Activated naive CD8-positive, alpha-beta T cell treated with anti-CD3 and anti-CD28 coated beads, Interleukin-2, amount 50 U/mL, for 16 hours (primary cell): Measurements from ENCODE around the gene PLA2G12B.
"Not testable (repeated sequence)": the region's sequence is repeated elsewhere in the genome, so short reads cannot be mapped to it uniquely, and the experiment has no call there.

Experiments used
- DNase-seq: peaks from one replicate; pipeline ENCODE4 v3.0.0-alpha.2; 2020; ENCODE audit warnings: low read depth, low spot score

Gene PLA2G12B, protein sequence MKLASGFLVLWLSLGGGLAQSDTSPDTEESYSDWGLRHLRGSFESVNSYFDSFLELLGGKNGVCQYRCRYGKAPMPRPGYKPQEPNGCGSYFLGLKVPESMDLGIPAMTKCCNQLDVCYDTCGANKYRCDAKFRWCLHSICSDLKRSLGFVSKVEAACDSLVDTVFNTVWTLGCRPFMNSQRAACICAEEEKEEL

DNA sequence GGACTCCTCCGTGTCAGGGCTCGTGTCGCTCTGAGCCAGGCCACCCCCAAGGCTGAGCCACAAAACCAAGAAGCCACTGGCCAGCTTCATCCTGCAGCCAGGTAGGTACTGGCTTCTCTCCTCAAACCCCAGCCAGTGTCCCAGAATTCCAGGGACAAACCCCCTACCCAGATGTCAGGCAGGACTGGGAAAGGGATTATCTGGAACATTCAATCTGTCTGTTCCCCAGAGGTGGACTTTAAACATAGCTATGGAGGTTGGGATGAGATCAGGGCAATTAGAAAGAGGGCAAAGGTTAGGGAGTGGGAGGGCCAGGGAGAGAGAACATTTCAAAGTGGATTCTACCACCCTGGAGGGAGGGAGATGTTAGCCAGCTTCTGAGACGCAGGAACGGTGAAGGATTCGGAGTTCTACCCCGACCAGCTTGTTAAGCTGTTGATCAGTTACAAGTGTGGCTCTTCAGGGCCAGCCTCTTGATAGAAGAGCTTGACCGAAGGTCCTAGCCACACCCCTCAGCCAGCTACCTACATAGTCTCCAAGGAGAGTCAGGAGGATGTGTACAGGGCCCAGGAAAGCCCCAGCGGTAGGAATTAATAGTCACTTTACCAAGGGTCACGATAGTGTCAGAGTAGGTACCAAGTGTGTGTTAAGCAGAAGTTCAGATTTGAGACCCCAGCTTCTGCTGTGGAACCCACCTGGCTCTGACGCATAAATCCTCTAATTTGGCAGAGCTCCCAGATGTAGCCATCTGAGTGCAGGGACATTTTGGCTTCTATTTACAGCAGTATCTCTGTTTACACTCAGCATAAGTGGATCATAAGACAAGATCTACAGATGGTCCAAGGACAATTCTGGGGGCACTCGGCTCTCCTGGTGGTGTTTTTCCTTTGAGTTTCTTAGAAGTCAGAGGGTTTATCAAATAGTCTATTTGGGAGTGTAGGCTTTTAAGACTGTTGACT, at the start of gene PLA2G12B:
TSS of gene PLA2G12B (minus strand) at position 211 of the 959 bp plus-strand sequence. CDS start at position 90, 121 bp downstream.
- no peak for DNase-seq

DNA sequence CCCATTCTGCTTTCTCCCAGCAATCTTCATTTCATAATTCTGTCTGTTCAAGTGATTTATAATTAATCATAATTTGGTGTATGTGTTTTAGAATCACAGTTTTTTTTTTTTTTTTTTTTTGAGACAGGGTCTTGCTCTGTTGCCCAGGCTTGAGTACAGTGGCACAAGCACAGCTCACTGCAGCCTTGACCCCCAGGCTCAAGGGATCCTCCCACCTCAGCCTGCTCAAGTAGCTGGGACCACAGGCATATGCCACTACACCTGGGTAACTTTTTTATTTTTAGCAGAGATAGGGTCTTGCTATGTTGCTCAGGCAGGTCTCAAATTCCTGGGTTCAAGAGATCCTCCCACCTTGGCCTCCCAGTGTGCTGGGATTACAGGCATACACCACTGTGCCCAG, 49.2 kb upstream of the PLA2G12B start:
- DNase-seq: no peak

DNA sequence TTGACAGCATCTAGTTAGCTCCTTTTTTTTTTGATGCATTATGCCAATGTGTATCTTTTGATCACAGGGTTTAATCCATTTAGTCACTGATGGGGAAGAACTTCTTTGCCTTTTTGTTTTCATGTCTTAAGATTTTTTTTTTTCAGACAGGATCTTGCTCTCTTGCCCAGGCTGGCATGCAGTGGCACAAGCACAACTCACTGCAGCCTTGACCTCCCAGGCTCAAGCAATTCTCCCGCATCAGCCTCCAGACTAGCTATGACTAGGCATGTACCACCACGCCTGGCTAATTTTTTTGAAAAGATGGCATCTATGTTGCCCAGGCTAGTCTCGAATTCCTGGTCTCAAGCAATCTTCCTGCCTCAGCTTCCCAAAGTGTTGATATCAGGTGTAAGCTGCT, 46.4 kb upstream of the PLA2G12B start:
- DNase-seq: no peak

DNA sequence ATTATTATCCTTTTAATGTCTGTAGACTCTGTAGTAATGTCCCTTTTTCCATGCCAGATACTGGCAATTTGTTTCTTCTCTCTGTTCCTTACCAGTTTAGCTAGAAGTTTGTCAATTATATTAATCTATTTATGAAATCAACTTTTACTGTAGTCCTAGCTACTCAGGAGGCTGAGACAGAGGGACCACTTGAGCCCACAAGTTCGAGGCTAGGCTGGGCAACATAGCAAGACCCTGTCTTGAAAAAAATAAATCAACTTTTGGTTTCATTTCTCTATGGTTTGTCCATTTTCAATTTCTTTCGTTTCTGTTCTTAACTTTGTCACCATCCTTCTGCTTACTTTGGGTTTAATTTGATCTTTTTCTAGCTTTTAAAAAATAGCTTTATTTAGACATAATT, 42.5 kb upstream of the PLA2G12B start:
- no peak for DNase-seq

DNA sequence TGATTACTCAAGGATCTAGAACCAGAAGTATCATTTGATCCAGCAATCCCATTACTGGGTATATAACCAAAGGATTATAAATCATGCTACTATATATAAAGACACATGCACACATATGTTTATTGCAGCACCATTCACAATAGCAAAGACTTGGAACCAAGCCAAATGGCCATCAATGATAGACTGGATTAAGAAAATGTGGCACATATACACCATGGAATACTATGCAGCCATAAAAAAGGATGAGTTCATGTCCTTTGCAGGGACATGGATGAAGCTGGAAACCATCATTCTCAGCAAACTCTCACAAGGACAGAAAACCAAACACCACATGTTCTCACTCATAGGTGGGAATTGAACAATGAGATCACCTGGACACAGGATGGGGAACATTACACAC, 40.9 kb upstream of the PLA2G12B start:
- not testable (repeated sequence) for DNase-seq

DNA sequence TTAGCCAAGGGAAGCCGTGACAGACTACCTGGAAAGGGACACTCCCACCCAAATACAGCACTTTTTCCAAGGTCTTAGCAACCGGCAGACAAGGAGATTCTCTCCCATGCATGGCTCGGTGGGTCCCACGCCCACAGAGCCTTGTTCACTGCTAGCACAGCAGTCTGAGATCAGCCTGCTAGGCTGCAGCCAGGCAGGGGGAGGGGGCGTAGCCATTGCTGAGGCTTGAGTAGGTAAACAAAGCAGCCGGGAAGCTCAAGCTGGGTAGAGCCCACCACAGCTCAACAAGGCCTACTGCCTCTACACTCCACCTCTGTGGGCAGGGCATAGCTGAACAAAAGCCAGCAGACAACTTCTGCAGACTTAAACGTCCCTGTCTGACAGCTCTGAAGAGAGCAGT, 35.2 kb upstream of the PLA2G12B start:
- not testable (repeated sequence) for DNase-seq

DNA sequence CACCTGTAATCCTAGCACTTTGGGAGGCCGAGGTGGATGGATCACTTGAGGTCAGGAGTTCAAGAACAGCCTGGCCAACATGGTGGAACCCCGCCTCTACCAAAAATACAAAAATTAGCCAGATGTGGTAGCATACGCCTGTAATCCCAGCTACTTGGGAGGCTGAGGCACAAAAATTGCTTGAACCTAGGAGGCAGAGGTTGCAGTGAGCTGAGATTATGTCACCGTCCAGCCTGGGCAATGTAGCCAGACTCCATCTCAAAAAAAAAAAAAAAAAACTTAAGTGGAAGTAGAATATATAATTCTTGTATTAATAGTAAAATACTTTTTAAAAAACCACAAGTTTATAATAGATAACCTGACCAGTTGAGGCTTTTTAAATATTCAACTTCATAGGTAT, 30.0 kb upstream of the PLA2G12B start:
- DNase-seq: not testable (repeated sequence)

DNA sequence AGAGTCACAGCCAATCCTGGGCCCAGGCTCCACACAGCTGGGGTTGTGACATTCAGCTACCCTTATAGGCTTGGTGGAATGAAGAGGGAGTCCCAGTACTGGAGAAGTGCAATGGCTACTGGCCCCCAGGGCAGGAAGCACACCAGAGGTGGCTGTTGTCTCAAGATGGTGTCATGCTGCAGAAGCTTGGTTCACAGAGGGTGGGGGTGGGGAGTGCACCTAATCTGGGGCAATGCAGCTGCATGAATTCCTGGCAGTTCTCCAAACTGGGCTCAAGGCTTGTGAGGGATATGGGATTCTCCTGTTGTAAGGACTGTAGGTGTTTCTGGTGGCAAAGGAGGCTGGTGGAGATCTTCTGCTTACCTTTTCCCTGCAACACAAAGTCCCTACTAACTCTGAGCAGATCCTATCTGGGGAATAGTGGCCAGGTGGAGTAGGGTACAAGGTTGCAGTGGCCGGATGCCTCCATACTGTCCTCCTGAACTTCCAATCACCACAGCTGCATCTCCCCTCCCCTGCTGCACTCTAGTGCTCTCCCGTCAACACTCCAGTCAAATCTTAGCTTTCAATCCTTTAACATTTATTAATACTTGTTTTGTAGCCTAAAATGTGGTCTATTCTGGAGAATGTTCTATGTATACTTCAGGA, 27.4 kb upstream of the PLA2G12B start:
- no peak for DNase-seq

DNA sequence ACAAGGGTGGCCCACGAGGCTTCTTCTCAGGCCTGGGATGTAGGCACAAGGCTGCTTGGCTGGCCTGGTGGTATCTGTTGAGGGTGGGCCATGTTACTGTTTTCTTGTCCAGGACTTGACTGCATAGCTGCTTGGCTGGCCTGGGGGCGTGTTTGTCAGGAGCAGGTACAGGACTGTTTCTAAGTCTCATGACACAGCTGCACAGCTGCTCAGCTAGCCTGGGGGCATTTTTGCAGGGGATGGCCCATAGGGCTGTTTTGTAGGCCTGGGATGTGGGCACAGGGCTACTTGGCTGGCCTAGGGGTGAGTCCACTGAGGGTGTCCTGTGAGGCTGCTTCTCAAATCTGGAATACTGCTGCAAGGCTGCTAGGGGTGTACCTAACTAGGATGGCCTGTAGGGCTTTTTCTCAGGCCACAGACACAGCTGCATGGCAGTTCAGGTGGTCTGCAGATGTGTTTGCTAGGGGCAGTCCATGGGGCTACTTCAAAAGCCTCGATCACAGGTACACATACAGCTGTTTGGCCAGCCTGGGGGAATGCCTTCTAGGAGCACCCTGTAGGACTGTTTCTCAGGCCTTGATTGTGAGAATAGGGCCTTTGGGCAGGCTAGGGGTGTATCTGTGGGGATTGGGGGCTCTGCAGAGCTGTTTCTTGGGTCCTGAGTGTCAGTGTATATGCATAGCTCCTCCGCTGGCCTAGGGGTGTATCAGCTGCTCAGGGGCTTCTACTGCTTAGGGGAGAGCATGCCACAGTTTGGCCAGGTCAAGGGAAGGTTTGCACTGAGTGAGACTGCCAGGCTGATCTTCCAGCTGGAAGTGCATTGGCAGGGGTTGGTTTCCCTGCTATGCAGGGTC, 26.6 kb upstream of the PLA2G12B start:
- no peak for DNase-seq

DNA sequence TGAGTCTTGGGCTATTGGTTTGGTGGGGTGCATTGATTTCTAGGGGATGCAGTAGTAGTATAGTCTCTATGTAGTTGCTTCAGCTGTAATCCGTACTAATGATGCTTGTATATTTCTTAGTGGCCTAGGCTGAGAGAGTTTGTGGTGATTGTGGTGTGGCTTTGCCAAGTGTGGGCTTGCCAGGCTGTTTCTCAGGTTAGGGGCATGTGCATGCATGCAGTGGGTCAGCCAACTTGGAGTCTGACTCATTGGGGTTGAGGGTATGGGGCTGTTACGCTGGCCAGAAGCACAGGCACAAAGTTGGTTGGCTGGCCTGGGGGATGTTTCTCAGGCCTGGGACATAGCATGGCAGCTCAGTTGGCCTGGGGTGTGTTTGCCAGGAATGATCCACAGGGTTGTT, 25.7 kb upstream of the PLA2G12B start:
- no peak for DNase-seq

DNA sequence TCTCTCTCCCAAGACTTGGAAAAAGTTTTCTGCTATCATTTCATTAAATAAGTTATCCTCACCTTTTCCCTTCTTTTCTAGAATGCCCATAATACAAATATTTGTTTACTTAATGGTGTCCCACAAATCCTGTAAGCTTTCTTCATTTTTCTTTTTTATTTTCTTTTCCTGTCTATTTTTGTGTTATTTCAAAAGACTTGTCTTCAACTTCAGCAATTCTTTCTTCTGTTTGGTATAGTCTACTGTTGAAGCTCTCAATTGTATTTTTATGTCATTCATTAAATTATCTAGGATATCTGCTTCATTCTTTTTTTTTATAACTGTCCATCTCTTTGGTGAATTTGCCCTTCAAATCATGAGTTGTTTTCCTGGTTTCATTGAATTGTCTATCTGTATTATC, 25.1 kb upstream of the PLA2G12B start:
- DNase-seq: no peak

DNA sequence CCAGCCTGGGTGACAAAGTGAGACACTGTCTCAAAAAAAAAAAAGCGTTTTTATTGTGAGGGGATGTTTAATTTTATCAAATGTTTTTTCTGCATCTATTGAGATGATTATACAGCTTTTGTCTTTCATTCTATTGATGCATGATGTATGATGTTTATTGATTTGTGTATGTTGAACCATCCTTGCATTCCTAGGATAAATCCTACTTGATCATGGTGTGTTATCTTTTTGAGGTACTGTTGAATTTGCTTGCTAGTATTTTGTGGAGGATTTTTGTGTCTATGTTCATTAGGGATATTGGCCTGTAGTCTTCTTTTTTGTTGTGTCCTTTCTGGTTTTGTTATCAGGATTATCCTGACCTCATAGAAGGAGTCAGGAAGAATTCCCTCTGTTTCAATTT, 22.3 kb upstream of the PLA2G12B start:
- no peak for DNase-seq

DNA sequence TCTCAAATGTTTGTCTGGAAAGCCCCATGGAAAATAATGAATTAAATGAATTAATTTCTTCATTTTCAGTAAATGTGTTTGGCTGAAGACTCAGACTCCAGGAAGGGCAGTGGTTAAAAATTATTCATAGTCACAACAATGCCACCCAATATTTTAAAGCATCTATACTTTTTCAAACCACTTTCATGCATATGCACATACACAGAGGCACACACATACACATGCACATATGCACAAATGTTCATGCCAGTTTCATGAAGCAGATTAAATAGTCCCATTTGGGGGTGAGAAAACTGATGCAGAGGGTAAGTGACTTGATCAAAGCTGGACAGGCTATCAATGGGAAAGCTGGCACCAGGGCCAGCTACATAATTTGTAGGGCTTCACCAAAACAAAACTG, 1.4 kb upstream of the PLA2G12B start:
- no peak for DNase-seq

DNA sequence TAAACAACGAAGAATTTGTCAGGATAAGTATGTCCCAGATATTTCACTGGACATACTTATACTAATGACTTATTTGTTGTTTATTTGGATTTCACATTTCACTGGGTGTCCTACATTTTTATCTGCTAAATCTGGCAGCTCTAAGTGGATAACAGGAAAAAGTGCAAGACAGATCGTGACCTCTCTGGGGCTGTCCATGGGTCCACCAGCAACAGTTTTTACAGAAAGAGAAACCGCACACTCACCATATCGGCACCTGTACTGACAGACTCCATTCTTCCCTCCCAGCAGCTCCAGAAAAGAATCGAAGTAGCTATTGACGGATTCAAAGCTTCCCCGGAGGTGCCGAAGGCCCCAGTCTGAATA, 393 bp downstream of the PLA2G12B start:
- no peak for DNase-seq

DNA sequence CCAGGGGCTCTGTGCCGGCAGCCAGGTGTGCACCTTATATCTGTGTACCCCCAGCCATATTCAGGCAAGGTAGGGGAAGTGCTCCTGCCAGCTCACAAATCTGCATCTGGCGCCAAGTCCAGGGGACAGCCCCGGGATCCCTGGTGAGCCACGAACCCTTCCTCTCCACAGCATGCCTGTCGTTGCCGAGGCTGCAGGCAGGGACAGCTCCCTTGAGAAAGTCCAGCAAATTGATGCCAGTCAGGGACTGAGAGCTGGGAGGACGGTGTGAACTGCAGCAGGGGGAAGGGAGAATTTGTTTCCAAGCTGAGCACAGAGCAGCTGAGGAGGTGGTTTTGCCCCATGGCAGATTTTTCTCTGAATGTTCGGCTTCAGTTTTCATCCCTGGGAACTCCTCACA, 919 bp downstream of the PLA2G12B start:
- DNase-seq: no peak

DNA sequence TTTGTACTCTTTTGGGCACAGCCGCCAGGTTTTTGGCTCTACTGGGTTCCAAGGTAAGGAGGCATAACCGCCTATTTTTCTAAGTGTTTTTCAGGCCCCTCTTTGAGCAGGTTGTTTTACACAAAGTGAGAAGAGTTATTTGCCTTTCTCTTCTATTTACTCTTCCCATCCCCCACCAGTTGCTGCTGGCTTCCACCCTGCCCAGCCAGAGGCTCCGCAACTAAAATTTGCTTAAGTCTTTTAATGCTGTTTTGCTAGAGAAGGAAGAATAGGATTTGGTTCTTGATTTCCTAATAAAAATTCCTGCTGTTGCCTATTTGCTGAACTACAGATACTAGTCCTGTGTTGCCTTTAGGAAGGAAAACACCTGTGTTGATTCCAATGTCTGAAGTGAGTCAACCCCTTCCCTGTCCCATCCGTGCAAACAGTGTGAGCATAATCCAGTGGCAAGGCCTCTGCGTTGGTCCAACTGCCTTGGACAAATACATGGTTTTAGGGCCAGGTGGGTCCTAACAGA, 1.9 kb downstream of the PLA2G12B start:
- no peak for DNase-seq

DNA sequence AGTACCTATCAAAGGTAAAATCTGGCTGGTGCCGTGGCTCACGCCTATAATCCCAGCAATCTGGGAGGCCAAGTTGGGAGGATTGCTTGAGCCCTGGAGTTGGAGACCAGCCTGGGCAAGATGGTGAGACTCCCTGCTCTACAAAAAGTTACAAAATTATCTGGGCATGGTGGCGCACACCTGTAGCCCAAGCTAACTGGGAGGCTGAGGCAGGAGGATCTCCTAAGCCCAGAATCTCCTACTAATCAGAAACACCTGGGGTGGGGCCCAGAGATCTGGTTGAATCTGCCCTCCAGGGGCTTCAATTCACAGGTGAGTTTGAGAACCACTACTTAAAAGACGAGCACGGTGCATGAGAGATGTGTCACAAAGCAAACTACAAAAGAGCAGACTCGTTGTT, 2.4 kb downstream of the PLA2G12B start:
- no peak for DNase-seq

DNA sequence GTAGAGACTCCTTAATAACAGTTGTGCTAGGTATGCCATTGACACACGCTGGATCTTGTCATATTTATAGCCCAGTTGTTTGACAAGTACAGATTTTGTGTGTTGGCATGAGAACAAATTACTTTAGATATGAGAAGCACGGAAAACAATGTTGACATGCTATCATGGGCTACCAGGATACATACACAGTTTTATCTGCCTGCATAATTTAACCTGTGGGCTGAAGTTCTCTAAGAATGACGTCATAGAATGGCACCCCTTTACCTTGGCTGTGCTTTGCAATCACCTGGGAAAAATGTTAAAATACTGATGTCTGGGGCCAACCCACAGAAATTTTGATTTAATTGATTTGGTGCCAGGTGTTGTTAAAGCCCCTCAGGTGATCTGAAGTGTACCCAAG, 2.8 kb downstream of the PLA2G12B start:
- no peak for DNase-seq

DNA sequence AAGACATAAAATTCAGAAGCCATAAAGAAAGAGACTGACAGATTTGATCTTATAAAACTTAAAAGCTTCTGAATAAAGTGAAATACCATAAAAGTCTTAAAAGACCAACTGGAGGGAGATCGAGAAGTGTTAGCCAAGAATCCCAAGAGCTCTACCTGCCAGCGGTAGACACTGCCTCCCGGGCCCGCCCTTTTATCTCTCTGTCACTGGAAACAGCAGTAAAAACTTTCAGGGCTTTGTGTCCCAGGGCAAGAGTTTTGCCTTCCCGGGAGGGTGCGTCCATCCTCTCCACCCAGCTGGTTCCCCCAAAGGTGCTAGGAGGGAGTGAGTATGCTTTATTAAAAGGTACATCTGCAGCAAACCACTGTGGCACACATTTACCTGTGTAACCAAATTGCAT, 5.8 kb downstream of the PLA2G12B start:
- no peak for DNase-seq

DNA sequence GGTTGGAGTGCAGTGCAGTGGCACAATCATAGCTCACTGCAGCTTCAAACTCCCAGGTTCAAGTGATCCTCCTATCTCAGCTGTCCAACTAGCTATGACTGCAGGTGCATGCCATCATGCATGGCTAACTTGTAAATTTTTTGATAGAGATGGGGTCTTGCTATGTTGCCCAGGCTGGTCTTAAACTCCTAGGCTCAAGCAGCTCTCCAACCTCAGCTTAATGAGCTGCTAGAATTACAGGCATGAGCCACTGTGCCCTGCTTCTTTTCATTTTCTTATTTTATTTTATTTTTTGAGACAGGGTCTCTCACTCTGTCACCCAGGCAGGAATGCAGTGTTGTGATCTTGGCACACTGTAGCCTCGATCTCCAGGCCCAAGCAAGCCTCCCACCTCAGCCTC, 7.6 kb downstream of the PLA2G12B start:
- DNase-seq: no peak

DNA sequence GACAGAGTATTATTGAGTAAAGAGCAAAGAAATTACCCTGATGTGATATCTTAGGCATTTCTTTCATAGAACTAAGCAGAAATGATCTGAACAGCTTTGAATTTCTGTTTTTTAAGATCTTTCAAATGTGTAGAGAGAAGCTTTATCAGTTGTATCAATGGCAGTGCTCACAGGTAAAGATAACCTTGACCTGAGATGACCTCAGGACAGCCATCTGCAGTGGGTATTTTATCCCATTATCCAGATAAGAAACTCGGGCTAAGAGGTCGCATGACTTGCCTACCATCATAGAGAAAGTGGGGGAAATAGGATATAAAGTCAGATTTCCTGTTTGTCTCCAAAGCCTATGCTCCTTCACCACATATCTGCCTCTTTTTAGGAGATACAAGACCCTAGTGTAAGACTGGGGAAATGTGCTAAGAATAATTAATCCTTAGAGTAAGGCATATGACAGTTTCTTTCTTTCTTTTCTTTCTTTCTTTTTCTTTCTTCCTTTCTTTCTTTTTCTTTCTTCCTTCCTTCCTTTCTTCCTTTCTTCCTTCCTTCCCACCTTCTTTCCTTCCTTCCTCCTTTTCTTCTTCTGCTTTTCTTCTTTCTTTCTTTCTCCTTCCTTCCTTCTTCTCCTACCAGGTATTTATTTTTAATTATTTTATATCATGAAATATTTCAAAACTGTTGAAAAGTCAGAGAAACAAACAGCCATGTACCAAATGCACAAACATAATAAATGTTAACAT, 10.9 kb downstream of the PLA2G12B start:
- no peak for DNase-seq
